Subcutaneous adipose tissue (tissue), 4 donors: ENCODE data around the gene DIABLO. TPM values are rescaled to one million over a fixed set of nuclear protein-coding genes. Genes with fewer than 3 reads are reported as not detected.

Experiments
- CTCF ChIP-seq: fragments of 450-650 bp; IDR thresholded peaks from one replicate; pipeline ENCODE4 v1.5.1; 2016; ENCODE audit warnings: low read depth, mild to moderate bottlenecking, control low read depth, antibody characterized with exemption, moderate library complexity
- total RNA-seq, 4 donors: library from RNA; depleted of rRNA; stranded (reverse); fragments of >200 nt; gene quantifications; one replicate each; pipeline ENCODE4 v1.1.0, GENCODE V29; 2016

DIABLO gene
- total RNA-seq, 4 donors from 2014 or later, result 25.2 to 38.3 (median 32.0) TPM

- no peak for TF ChIP-seq CTCF
Observed at GRCh38 chr12:122201381-122201780, 24.5 kb downstream of the DIABLO start.

GRCh38 chr12:122200541-122201175, 25.2 kb downstream of the DIABLO start:
- no peak for TF ChIP-seq CTCF

GRCh38 chr12:122199484-122200355, 26.1 kb downstream of the DIABLO start:
- no peak for TF ChIP-seq CTCF

- no peak for TF ChIP-seq CTCF
Observed at GRCh38 chr12:122197612-122197966, 28.3 kb downstream of the DIABLO start.

- TF ChIP-seq CTCF, result no peak
Observed at GRCh38 chr12:122195405-122195804, 30.4 kb downstream of the DIABLO start.

- TF ChIP-seq CTCF, result no peak
Observed at GRCh38 chr12:122194804-122195203, 31.0 kb downstream of the DIABLO start.

- TF ChIP-seq CTCF, result no peak
Observed at GRCh38 chr12:122192441-122192840, 33.4 kb downstream of the DIABLO start.
